ENCODE results near the gene GOSR1. TPM values are rescaled to one million over a fixed set of nuclear protein-coding genes. Genes with fewer than 3 reads are reported as not detected.

GOSR1 gene
- total RNA-seq, 1 donor from 2014 or later: 59.9 TPM

GRCh38 chr17:30514895-30515596 is 37.8 kb downstream of the GOSR1 start:
- DNase-seq (no peak), ATAC-seq (ENCODE audit: low read depth) (no peak)
- Mint-ChIP-seq H3K9me3 (no peaks in the 10 kb centered on the region), H3K27me3 (no peaks in the 10 kb centered on the region), H3K4me3 (no peak overlapping the region), H3K36me3 (ENCODE audit: low read depth) (peaks cover 59% of the 10 kb centered on the region), H3K27ac (no peak overlapping the region), H3K4me1 (peaks cover 6% of the 10 kb centered on the region)
- POLR2A ChIA-PET: interaction anchor here (0.8 kb wide), 1 partner anchor 30 kb away, joined by 3 read pairs; no protein-coding TSS in a partner anchor
- CTCF ChIA-PET: no interaction called here
- intact Hi-C loops (cut with micrococcal nuclease): no loop called here
- TF ChIP-seq CTCF (IDR thresholded peaks at IDR 0.05): no peak

GRCh38 chr17:30517786-30518185 is 40.6 kb downstream of the GOSR1 start:
- no peak for ATAC-seq (ENCODE audit: low read depth)
- Mint-ChIP-seq H3K27me3 (no peaks in the 10 kb centered on the region), H3K27ac (no peak overlapping the region), H3K9me3 (no peaks in the 10 kb centered on the region), H3K4me3 (no peak overlapping the region), H3K4me1 (peaks cover 6% of the 10 kb centered on the region), H3K36me3 (ENCODE audit: low read depth) (peaks cover 75% of the 10 kb centered on the region)
- no peak for TF ChIP-seq CTCF (IDR thresholded peaks at IDR 0.05)
- ChIA-PET CTCF (no interaction called here), POLR2A (no interaction called here)
- no peak for DNase-seq
- intact Hi-C loops (cut with micrococcal nuclease): no loop called here

- DNase-seq (no peak), ATAC-seq (ENCODE audit: low read depth) (no peak)
- no peak overlapping the region for H3K27ac Mint-ChIP-seq
- H3K36me3 Mint-ChIP-seq (ENCODE audit: low read depth): peaks cover 75% of the 10 kb centered on the region
- no peaks in the 10 kb centered on the region for H3K27me3 Mint-ChIP-seq
- ChIA-PET CTCF (no interaction called here), POLR2A (interaction anchor here (0.5 kb wide), 1 partner anchor 1348 kb away, joined by 3 read pairs; no protein-coding TSS in a partner anchor)
- intact Hi-C loops (cut with micrococcal nuclease): no loop called here
- no peaks in the 10 kb centered on the region for H3K9me3 Mint-ChIP-seq
- TF ChIP-seq CTCF (IDR thresholded peaks at IDR 0.05): no peak
- H3K4me3 Mint-ChIP-seq: no peak overlapping the region
- H3K4me1 Mint-ChIP-seq: peaks cover 6% of the 10 kb centered on the region
Observed at GRCh38 chr17:30519166-30519565, 42.0 kb downstream of the GOSR1 start.

GRCh38 chr17:30519707-30520106 is 42.5 kb downstream of the GOSR1 start:
- POLR2A ChIA-PET: no interaction called here
- H3K4me1 Mint-ChIP-seq: peaks cover 6% of the 10 kb centered on the region
- no peaks in the 10 kb centered on the region for H3K27me3 Mint-ChIP-seq
- H3K36me3 Mint-ChIP-seq (ENCODE audit: low read depth): peaks cover 74% of the 10 kb centered on the region
- H3K9me3 Mint-ChIP-seq: no peaks in the 10 kb centered on the region
- ATAC-seq (ENCODE audit: low read depth) (no peak), DNase-seq (no peak)
- no peak overlapping the region for H3K27ac Mint-ChIP-seq
- TF ChIP-seq CTCF (IDR thresholded peaks at IDR 0.05): no peak
- intact Hi-C loops (cut with micrococcal nuclease): no loop called here
- CTCF ChIA-PET: no interaction called here
- H3K4me3 Mint-ChIP-seq: no peak overlapping the region

GRCh38 chr17:30520436-30520835 is 43.2 kb downstream of the GOSR1 start:
- TF ChIP-seq CTCF (IDR thresholded peaks at IDR 0.05): no peak
- ATAC-seq (ENCODE audit: low read depth) (no peak), DNase-seq (no peak)
- intact Hi-C loops (cut with micrococcal nuclease): no loop called here
- POLR2A ChIA-PET: no interaction called here
- CTCF ChIA-PET: no interaction called here
- H3K36me3 Mint-ChIP-seq (ENCODE audit: low read depth): peaks cover 71% of the 10 kb centered on the region
- H3K27ac Mint-ChIP-seq: no peak overlapping the region
- peaks cover 6% of the 10 kb centered on the region for H3K4me1 Mint-ChIP-seq
- no peaks in the 10 kb centered on the region for H3K9me3 Mint-ChIP-seq
- H3K4me3 Mint-ChIP-seq: no peak overlapping the region
- no peaks in the 10 kb centered on the region for H3K27me3 Mint-ChIP-seq
